HUES6 (cell line): ENCODE results near the gene CDC42EP3.

Source experiments
- H3K27ac ChIP-seq: 2 replicates; pipeline ENCODE4 v1.7.0; 2013; ENCODE audit warnings: low read depth, mild to moderate bottlenecking, low read length, inconsistent platforms
- H3K27me3 ChIP-seq: 2 replicates; pipeline ENCODE4 v1.6.1; 2013; ENCODE audit warnings: low read length; ENCODE audit not compliant: control insufficient read depth, insufficient read depth
- H3K36me3 ChIP-seq: 2 replicates; pipeline ENCODE4 v1.6.1; 2013; ENCODE audit warnings: low read length; ENCODE audit not compliant: control insufficient read depth, insufficient read depth
- H3K4me1 ChIP-seq: 2 replicates; pipeline ENCODE4 v1.6.1; 2013; ENCODE audit warnings: low read length; ENCODE audit not compliant: control insufficient read depth, insufficient read depth
- H3K4me3 ChIP-seq: 2 replicates; pipeline ENCODE4 v1.5.1; 2013; ENCODE audit warnings: low read depth, low read length
- H3K9ac ChIP-seq: one replicate; pipeline ENCODE4 v1.6.1; 2013; ENCODE audit warnings: mild to moderate bottlenecking, low read length
- H3K9me3 ChIP-seq: 2 replicates; pipeline ENCODE4 v1.6.1; 2013; ENCODE audit warnings: low read depth, low read length; ENCODE audit not compliant: control insufficient read depth, insufficient read depth

The CDC42EP3 gene

GRCh38 chr2:37645362-37645761, 26.1 kb downstream of the CDC42EP3 start:
- peaks cover 3% of the 10 kb centered on the region; the same call in 1 of the 2 replicates for H3K4me1 ChIP-seq
- H3K4me3 ChIP-seq, result no peak overlapping the region
- H3K9ac ChIP-seq, result no peak overlapping the region
- no peaks in the 10 kb centered on the region for H3K27me3 ChIP-seq
- peaks cover 60% of the 10 kb centered on the region for H3K36me3 ChIP-seq
- no peak overlapping the region for H3K27ac ChIP-seq
- H3K9me3 ChIP-seq, result peaks cover 13% of the 10 kb centered on the region

GRCh38 chr2:37644191-37644590, 27.3 kb downstream of the CDC42EP3 start:
- Histone ChIP-seq H3K9me3 (peaks cover 13% of the 10 kb centered on the region), H3K9ac (no peak overlapping the region), H3K27me3 (no peaks in the 10 kb centered on the region), H3K4me3 (no peak overlapping the region), H3K27ac (no peak overlapping the region), H3K36me3 (peaks cover 60% of the 10 kb centered on the region), H3K4me1 (peaks cover 3% of the 10 kb centered on the region; the same call in 1 of the 2 replicates)

- H3K27ac ChIP-seq, result no peak overlapping the region
- H3K9ac ChIP-seq, result no peak overlapping the region
- H3K36me3 ChIP-seq, result peaks cover 58% of the 10 kb centered on the region
- H3K4me3 ChIP-seq, result no peak overlapping the region
- H3K4me1 ChIP-seq, result peaks cover 3% of the 10 kb centered on the region; the same call in 1 of the 2 replicates
- no peaks in the 10 kb centered on the region for H3K27me3 ChIP-seq
- peaks cover 12% of the 10 kb centered on the region for H3K9me3 ChIP-seq
Measured at GRCh38 chr2:37643730-37644078, 27.7 kb downstream of the CDC42EP3 start.

- Histone ChIP-seq H3K27ac (no peak overlapping the region), H3K4me1 (peaks cover 3% of the 10 kb centered on the region; the same call in 1 of the 2 replicates), H3K36me3 (peaks cover 52% of the 10 kb centered on the region), H3K27me3 (no peaks in the 10 kb centered on the region), H3K4me3 (no peak overlapping the region), H3K9ac (no peak overlapping the region), H3K9me3 (peaks cover 7% of the 10 kb centered on the region)
Measured at GRCh38 chr2:37642907-37643729, 28.3 kb downstream of the CDC42EP3 start.

DNA sequence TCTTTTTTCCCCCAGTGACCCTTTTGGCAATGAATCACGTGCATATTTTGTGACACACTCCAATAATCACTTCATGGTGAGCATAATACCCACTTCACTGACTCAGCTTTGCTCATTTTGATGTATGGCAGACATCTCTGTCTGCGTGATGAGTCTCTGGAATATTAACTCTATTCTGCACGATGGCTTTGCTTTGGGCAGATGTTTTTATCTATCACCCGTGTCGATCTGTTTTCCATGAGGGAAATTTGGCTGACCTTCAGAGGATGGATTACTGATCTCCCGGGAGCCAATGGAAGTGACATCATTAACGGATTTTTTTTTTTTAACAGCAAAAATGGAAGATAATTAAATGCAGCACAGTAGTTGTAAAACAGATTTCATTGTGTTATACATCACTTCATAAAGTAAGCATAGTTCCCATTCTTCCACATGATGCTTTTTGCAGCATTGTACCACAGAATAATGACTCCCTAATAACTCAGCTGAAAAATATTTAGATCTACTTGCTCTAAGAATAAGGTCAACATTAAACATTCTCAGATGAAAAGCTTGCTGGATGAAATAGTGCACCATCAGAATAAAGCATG, 29.8 kb downstream of the CDC42EP3 start:
- Histone ChIP-seq H3K27me3 (no peaks in the 10 kb centered on the region), H3K36me3 (peaks cover 37% of the 10 kb centered on the region)

DNA sequence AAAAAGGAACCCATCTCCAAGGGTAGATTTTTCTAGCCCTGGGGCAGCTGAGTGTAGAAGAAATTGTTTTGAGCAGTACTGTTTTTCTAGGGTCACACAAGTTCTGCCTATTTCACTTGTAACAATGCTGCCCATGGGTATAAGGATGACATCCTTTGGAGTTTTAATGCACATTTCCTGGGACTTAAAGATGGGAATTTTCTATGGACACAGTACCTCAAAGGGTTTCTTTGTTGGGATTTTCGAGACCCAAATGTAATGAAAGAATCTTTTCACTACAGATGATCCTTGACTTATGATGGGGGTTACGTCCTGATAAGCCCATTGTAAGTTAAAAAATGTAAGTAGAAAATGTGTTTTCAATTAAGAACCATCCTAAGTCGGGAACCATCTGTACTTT, 31.8 kb downstream of the CDC42EP3 start:
- Histone ChIP-seq H3K36me3 (peaks cover 19% of the 10 kb centered on the region), H3K9ac (no peak overlapping the region), H3K27me3 (no peaks in the 10 kb centered on the region), H3K4me1 (peaks cover 8% of the 10 kb centered on the region; the same call in 1 of the 2 replicates), H3K4me3 (no peak overlapping the region), H3K27ac (no peak overlapping the region), H3K9me3 (no peaks in the 10 kb centered on the region)

More for the DNA sequence above, 29.8 kb downstream of the CDC42EP3 start:
- Histone ChIP-seq H3K4me1 (peaks cover 8% of the 10 kb centered on the region; the same call in 1 of the 2 replicates), H3K27ac (no peak overlapping the region), H3K9ac (no peak overlapping the region), H3K9me3 (no peaks in the 10 kb centered on the region), H3K4me3 (no peak overlapping the region)

DNA sequence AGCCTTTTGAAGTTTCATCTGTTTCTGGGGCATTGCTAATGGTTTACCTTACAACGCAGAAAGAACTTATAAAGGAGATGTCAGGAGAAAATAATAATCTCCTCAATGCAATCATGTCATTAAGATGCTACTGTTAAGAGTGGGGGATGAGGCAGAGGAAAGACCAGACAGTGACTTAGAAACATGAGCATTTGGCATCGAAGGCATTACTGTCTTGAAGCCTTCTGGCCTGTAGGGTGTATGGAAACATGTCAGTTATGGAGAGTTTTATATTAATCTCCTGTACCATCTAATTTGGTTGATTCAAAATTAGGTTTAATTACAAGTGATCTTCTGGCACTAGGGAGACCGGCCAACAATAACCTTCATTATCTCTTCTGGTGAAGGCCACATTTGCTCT, 32.5 kb downstream of the CDC42EP3 start:
- Histone ChIP-seq H3K36me3 (peaks cover 12% of the 10 kb centered on the region; the same call in 1 of the 2 replicates), H3K9me3 (no peaks in the 10 kb centered on the region), H3K27ac (no peak overlapping the region), H3K4me3 (no peak overlapping the region), H3K9ac (no peak overlapping the region), H3K27me3 (no peaks in the 10 kb centered on the region), H3K4me1 (peaks cover 8% of the 10 kb centered on the region; the same call in 1 of the 2 replicates)

- no peaks in the 10 kb centered on the region for H3K9me3 ChIP-seq
- H3K36me3 ChIP-seq, result peaks cover 4% of the 10 kb centered on the region; the same call in 1 of the 2 replicates
- no peak overlapping the region for H3K4me3 ChIP-seq
- H3K4me1 ChIP-seq, result peaks cover 5% of the 10 kb centered on the region; the same call in 1 of the 2 replicates
- no peaks in the 10 kb centered on the region for H3K27me3 ChIP-seq
- no peak overlapping the region for H3K9ac ChIP-seq
- H3K27ac ChIP-seq, result no peak overlapping the region
Measured at GRCh38 chr2:37637985-37638384, 33.5 kb downstream of the CDC42EP3 start.

DNA sequence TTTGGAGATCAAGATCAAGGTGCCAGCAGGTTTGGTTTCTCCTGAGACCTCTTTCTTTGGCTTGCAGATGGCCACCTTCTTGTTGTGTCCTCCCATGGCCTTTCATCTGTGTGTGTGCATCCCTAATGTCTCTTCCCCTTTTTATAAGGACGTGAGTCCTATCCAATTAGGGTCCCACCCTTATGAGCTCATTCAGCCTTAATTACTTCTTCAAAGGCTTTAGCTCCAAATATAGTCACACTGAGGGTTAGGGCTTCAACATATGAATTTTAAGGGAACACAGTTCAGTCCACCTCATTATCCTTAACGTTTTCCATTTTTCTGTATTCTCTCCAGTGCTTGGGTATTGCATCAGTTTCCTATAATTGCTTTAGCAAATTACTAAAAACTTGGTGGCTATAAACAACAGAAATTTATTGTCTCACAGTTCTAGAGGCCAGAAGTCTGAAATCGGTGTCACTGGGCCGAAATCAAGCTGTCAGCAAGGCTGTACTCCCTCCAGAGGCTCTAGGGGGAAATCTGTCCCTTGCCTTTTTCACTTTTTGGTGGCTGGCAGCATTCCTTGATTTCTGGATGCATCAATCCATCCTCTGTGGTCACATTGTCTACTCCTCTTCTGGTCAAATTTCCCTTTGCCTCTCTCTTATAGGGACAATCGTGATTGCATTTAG, 34.1 kb downstream of the CDC42EP3 start:
- H3K4me3 ChIP-seq, result no peak overlapping the region
- no peak overlapping the region for H3K27ac ChIP-seq
- H3K36me3 ChIP-seq, result 0 out of 2 replicates have a peak, but pooled peaks cover 3% of the 10 kb centered on the region
- H3K27me3 ChIP-seq, result no peaks in the 10 kb centered on the region
- H3K4me1 ChIP-seq, result peaks cover 5% of the 10 kb centered on the region; the same call in 1 of the 2 replicates
- no peak overlapping the region for H3K9ac ChIP-seq
- H3K9me3 ChIP-seq, result no peaks in the 10 kb centered on the region

- H3K9ac ChIP-seq, result no peak overlapping the region
- no peaks in the 10 kb centered on the region for H3K9me3 ChIP-seq
- no peak overlapping the region for H3K27ac ChIP-seq
- H3K4me3 ChIP-seq, result no peak overlapping the region
- H3K36me3 ChIP-seq, result no peaks in the 10 kb centered on the region
- H3K4me1 ChIP-seq, result peaks cover 5% of the 10 kb centered on the region; the same call in 1 of the 2 replicates
- no peaks in the 10 kb centered on the region for H3K27me3 ChIP-seq
Measured at GRCh38 chr2:37636381-37637066, 34.9 kb downstream of the CDC42EP3 start.
